Hippocampal formation (tissue), 2 donors: ENCODE results near the gene NTM.

Experiments used
- DNase-seq, 2 donors: peaks; one replicate each; lab custom pipeline; 2025; lab: John Stamatoyannopoulos, UW

Gene NTM

GRCh38 chr11:131734871-131735270, 364.5 kb downstream of the NTM start:
- no peak for DNase-seq

- DNase-seq, result no peak
Observed at GRCh38 chr11:131737357-131737756, 366.9 kb downstream of the NTM start.

- no peak for DNase-seq
Observed at GRCh38 chr11:131739243-131739882, 368.9 kb downstream of the NTM start.

GRCh38 chr11:131744847-131745246, 374.4 kb downstream of the NTM start:
- DNase-seq, result no peak

GRCh38 chr11:131745405-131745804, 375.0 kb downstream of the NTM start:
- DNase-seq, result no peak

GRCh38 chr11:131746201-131746600, 375.8 kb downstream of the NTM start:
- no peak for DNase-seq

GRCh38 chr11:131748151-131749050, 378.0 kb downstream of the NTM start:
- DNase-seq, result peak; percentile 50 to 55

GRCh38 chr11:131749101-131749500, 378.7 kb downstream of the NTM start:
- DNase-seq, result no peak

GRCh38 chr11:131750152-131750551, 379.7 kb downstream of the NTM start:
- no peak for DNase-seq

- no peak for DNase-seq
Observed at GRCh38 chr11:131750692-131751091, 380.3 kb downstream of the NTM start.

- DNase-seq, result no peak
Observed at GRCh38 chr11:131754671-131755070, 384.3 kb downstream of the NTM start.

- DNase-seq, result no peak
Observed at GRCh38 chr11:131756479-131757110, 386.2 kb downstream of the NTM start.

GRCh38 chr11:131758726-131759125, 388.3 kb downstream of the NTM start:
- no peak for DNase-seq

GRCh38 chr11:131759140-131759539, 388.7 kb downstream of the NTM start:
- DNase-seq, result no peak

- DNase-seq, result no peak
Observed at GRCh38 chr11:131760091-131761061, 390.0 kb downstream of the NTM start.

- DNase-seq, result peak; percentile 52 to 69
Observed at GRCh38 chr11:131762346-131763110, 392.1 kb downstream of the NTM start.

- DNase-seq, result no peak
Observed at GRCh38 chr11:131763193-131763890, 392.9 kb downstream of the NTM start.

- no peak for DNase-seq
Observed at GRCh38 chr11:131764126-131764525, 393.7 kb downstream of the NTM start.

GRCh38 chr11:131764649-131765048, 394.2 kb downstream of the NTM start:
- DNase-seq, result no peak

GRCh38 chr11:131766637-131767036, 396.2 kb downstream of the NTM start:
- DNase-seq, result no peak
